ENCODE data around the gene BACH2.

DNA sequence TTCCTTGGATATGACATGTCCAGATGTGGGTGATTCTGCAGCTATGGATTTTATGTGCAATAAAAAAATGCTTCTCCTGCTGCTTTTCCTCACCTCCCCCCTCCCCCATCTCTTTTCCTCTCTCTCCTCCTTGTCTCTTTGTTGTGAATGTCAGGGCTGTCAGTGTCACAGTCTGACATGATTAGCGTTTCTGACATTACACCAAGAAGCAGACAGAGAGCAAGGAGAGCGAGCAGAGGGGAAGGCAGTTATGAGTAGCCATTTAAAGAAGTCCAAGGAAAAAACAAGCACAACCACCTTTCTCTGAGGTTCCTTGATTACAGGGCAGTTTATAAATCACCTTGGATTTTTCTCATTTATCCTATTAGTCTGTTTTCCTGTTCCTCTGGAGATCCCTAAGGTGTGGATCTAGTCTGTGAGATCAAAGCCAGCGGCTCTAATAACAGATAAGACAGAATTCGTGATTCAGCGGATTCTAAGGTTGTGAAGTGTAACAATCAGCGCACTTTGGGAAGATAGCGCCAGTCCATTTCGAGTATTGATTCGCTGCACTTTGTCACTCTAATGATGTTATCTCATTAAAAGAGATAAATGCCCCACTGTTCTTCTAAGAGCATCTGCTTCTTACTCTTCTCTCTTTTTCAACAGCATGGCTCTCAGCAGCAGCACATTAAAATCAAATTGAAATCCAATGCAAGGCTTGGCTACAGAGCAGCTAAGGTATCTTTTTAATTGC is 101.4 kb downstream of the BACH2 start:
- TF ChIP-seq, protein P1, sequence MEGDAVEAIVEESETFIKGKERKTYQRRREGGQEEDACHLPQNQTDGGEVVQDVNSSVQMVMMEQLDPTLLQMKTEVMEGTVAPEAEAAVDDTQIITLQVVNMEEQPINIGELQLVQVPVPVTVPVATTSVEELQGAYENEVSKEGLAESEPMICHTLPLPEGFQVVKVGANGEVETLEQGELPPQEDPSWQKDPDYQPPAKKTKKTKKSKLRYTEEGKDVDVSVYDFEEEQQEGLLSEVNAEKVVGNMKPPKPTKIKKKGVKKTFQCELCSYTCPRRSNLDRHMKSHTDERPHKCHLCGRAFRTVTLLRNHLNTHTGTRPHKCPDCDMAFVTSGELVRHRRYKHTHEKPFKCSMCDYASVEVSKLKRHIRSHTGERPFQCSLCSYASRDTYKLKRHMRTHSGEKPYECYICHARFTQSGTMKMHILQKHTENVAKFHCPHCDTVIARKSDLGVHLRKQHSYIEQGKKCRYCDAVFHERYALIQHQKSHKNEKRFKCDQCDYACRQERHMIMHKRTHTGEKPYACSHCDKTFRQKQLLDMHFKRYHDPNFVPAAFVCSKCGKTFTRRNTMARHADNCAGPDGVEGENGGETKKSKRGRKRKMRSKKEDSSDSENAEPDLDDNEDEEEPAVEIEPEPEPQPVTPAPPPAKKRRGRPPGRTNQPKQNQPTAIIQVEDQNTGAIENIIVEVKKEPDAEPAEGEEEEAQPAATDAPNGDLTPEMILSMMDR (optimal IDR thresholded peaks at IDR 0.05 in 1 of 3, IDR thresholded peaks at IDR 0.05 in 1 of 3, conservative IDR thresholded peaks at IDR 0.05 in 1 of 3; ENCODE audit: extremely low read depth in 1 of 3, insufficient read depth in 2 of 3, low read length in 3 of 3) = no peak
- no peak for TF ChIP-seq EZH2 (IDR thresholded peaks at IDR 0.05; ENCODE audit: low read length)

Data from keratinocyte (primary cell).